OCI-M2 (cell line): ENCODE results near the gene SDE2.

Experiments
- DNase-seq: peaks from one replicate; lab custom pipeline; 2025; ENCODE audit not compliant: unreplicated experiment; lab: John Stamatoyannopoulos, UW

Gene SDE2

GRCh38 chr1:225999227-225999911 lies at the start of gene SDE2:
Gene SDE2, minus strand, starts transcription at chr1:225999343. Its CDS starts 31 bp downstream, at chr1:225999312.
- DNase-seq = peak; percentile 92

GRCh38 chr1:226048886-226049285 lies 49.7 kb upstream of the SDE2 start:
- no peak for DNase-seq

GRCh38 chr1:226047495-226047894 lies 48.4 kb upstream of the SDE2 start:
- no peak for DNase-seq

- DNase-seq = no peak
Measured at GRCh38 chr1:226046240-226046639, 47.1 kb upstream of the SDE2 start.

- DNase-seq = no peak
Measured at GRCh38 chr1:226044514-226045101, 45.5 kb upstream of the SDE2 start.

GRCh38 chr1:226041419-226041818 lies 42.3 kb upstream of the SDE2 start:
- no peak for DNase-seq

- DNase-seq = no peak
Measured at GRCh38 chr1:226038661-226039060, 39.5 kb upstream of the SDE2 start.

- no peak for DNase-seq
Measured at GRCh38 chr1:226035915-226036314, 36.8 kb upstream of the SDE2 start.

GRCh38 chr1:226034482-226034881 lies 35.3 kb upstream of the SDE2 start:
- peak; percentile 35 for DNase-seq

- DNase-seq = no peak
Measured at GRCh38 chr1:226033991-226034390, 34.8 kb upstream of the SDE2 start.

GRCh38 chr1:226033582-226033981 lies 34.4 kb upstream of the SDE2 start:
- DNase-seq = no peak

- no peak for DNase-seq
Measured at GRCh38 chr1:226029568-226030225, 30.6 kb upstream of the SDE2 start.

GRCh38 chr1:226029093-226029496 lies 30.0 kb upstream of the SDE2 start:
- no peak for DNase-seq

- DNase-seq = no peak
Measured at GRCh38 chr1:226027538-226028217, 28.5 kb upstream of the SDE2 start.

GRCh38 chr1:226026833-226027232 lies 27.7 kb upstream of the SDE2 start:
- DNase-seq = no peak

GRCh38 chr1:226023735-226024134 lies 24.6 kb upstream of the SDE2 start:
- no peak for DNase-seq

GRCh38 chr1:226021801-226022200 lies 22.7 kb upstream of the SDE2 start:
- no peak for DNase-seq

GRCh38 chr1:226021401-226021800 lies 22.3 kb upstream of the SDE2 start:
- DNase-seq = no peak

- no peak for DNase-seq
Measured at GRCh38 chr1:226019572-226019971, 20.4 kb upstream of the SDE2 start.

GRCh38 chr1:226017070-226017469 lies 17.9 kb upstream of the SDE2 start:
- DNase-seq = no peak

GRCh38 chr1:226009650-226010044 lies 10.5 kb upstream of the SDE2 start:
- DNase-seq = no peak
